ENCODE measurements around the gene MT1B.
"Not testable (repeated sequence)": the region's sequence is repeated elsewhere in the genome, so short reads cannot be mapped to it uniquely, and the experiment has no call there.

The MT1B gene

GRCh38 chr16:56639045-56639444 is 12.6 kb upstream of the MT1B start:
- no peak for DNase-seq

- DNase-seq: no peak
These were observed 11.6 kb upstream of the MT1B start for GRCh38 chr16:56640076-56640475.

GRCh38 chr16:56641166-56641565 is 10.5 kb upstream of the MT1B start:
- no peak for DNase-seq

DNA sequence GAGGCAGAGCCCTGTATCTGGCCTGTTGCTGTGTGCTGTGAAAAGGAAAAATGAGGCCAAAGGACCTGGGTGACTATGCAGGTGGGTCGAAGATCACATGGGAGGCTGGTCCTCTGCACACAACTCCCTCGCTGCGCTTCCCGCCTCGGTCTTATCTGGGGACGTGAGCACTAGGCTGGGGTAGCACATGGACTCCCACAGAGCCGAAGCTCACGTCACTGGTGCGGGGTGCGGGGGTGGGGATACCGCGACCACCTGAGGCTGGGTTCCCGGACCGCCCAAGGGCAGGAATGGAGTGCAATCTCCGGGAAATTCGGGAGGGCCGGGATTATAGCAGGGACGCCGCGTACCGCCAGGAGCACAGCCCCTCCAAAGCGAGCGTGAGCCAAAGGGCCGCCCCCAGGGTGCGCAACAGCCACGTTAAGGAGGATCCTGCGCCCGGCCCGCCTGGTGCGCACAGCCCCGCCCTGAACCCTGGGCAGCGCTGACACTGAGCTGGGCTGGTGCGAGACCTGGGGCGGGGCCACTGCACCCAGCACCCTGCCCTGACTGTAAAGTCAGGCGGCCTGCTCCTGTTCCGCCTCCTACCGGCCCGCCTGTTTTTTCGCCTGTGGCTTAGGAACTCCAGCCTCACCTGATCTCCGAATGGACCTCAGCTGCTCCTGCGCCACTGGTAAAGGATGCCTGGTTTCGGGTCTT is 8.5 kb upstream of the MT1B start:
- no peak for DNase-seq

- DNase-seq: no peak
These were observed 7.9 kb upstream of the MT1B start for GRCh38 chr16:56643833-56644232.

DNA sequence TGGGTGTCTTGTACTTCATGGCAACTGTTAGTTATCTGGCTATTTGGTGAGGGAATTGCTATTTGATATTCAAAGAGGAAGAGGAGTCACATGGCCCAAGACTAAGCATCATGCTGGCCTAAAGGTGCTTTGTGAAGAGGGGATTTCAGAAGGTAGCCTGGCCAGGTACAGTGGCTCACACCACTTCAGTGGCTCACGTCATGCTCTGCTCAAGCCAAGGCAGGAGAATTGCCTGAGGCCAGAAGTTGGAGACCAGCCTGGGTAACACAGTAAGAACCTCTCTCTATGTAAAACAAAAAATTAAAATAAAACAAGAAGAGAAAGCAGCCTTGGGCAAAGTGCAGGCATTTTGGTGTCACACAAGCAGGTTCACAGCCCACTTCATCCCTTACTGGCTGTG is 6.4 kb upstream of the MT1B start:
- DNase-seq: no peak

DNA sequence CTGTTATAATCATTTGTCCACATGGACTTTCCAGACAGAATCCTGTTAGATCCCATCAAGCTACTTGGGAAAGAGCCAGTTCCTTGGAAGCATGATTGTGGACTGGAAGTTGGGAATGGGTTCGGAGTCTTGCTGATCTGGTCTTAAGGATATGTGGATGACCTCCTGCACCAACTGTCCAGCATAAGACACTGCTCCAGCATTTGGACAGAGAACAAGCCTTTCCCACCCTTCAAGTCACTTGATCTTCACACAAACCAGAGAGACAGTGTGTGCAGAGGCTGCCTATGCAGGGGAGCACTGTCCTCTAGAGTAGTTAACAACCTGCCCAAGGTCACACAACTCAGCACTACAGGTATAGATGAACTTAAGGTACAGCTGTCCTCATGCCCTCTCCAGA is 5.8 kb upstream of the MT1B start:
- no peak for DNase-seq

DNA sequence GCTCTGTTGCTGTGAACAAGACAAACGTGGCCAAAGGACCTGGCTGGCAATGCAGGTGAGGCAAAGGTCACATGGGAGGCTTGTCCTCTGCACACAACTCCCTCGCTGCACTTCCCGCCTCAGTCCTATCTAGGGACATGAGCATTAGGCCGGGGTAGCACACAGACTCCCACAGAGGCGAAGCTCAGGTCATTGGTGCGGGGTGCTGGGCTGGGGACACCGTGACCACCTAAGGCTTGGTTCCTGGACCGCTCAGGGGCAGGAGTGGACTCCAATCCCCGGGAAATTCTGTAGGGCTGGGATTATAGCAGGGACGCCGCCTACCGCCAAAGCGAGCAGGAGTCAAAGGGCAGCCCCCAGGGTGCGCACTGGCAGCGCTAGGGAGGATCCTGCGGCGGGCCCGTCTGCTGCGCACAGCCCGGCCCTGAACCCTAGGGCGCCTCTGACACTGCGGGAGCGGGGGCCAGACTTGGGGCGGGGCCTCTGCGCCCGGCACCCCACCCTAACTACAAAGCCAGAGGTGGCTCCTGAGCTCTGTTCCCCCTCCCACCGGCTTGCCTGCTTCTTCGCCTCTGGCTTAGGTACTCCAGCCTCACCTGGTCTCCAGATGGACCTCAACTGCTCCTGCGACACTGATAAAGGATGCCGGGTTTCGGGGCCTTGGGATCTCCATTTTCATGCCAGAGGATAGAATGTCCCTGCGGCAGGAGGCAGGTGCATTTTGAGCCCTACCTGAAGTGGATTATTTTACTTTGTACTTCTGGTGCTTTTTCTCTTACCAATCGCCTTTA is 3.9 kb upstream of the MT1B start:
- DNase-seq: no peak

GRCh38 chr16:56649271-56649670 is 2.4 kb upstream of the MT1B start:
- no peak for DNase-seq

DNA sequence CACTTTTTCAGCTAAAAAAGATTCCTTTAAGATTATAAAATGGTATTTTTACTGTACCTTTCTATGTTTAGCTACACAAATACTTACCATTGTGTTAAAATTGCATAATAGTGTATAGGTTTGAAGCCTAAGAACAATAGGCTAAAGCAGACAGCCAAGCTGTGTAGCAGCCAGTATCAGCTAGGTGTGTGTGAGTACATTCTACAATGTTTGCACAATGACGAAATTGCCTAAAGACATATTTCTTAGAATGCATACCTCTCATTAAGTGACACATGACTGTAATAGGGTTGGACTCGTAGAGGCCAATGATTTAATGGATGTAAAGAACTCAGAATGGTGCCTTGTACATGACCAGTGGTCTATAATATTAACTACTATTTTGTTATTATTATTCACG is 1.9 kb upstream of the MT1B start:
- DNase-seq: no peak

- no peak for DNase-seq
These were observed 914 bp downstream of the MT1B start for GRCh38 chr16:56652600-56652999.

GRCh38 chr16:56653218-56653617 is 1.5 kb downstream of the MT1B start:
- no peak for DNase-seq

DNA sequence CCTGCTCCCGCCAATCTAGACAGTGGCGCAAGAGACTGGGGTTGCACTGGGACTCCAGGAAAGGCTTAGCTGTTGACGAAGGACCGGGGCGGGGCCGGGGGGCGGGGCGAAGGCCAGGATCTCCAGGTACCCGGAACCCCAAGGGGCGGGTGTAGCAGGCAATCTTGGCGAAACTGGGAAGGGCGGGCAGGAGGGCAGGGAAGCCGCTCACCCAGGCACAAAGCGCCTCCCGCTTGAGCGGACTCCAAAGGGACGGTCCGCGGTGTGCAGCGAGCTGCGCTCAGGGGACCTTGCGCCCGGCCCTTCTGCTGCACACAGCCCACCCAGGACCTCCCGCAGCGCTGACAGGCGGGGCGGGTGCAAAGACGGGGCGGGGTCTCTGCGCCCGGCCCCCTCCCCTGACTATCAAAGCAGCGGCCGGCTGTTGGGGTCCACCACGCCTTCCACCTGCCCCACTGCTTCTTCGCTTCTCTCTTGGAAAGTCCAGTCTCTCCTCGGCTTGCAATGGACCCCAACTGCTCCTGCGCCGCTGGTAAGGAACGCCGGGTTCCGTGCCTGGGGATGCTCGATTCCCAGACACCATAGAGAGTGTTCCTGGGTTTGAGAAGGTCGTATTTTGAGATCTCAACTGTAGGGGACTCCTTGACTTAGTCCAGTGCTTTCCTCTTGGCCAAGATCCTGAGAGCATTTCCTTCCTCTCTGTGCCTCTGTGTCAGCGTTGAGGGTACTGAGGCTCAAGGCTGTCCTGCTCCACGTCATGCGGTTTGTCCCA is 6.1 kb downstream of the MT1B start, which contains the start of gene MT1F:
Gene MT1F (plus strand): TSS at position 405 of the 772 bp plus-strand sequence. CDS start 100 bp downstream, at position 505.
- no peak for DNase-seq

- no peak for DNase-seq
These were observed 6.7 kb downstream of the MT1B start for GRCh38 chr16:56658327-56658875.

DNA sequence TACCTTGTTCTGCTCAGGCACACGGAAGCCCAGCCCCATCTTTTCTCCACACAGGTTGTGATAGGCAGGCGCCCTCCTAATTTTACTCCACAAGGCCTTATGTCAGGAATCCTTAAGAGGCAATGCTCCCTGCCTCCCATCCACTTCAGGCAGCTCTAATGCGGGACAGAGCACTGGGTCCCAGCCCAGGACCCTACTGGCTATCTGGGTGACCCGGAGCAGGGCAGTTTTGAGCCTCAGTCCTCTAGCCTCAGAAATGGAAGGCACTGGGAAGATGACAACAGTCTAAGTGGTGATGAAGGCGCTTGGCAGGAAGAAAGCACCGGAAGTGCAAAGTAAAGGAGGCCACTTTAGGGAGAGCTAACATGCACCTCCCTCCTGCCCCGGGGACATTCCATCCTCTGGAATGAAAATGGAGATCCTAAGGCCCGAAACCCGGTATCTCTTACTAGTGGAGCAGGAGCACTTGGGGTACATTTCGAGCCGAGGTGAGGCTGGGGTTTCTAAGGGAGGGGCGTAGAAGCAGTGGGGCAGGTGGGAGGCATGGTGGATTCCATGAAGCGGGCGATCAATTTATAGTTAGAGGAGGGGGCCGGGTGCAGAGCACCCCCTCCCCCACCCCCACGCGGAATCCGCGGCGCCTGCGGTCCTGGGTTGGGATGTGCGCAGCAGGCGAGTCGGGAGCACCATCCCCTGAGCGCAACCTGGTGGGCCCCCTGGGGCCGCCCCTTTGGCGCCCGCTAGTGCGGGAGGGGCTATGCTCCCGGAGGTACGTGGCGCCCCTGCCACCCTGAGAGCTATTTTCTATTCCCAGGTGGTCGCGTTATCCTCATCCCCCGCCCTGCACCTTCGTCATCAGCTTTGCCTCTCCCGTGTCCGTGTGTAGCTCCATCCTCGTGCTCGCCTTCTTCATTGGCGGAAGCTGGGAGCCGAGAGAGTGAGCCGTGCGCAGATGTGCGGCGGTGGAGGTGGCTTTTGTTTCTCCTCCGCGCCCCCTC is 11.0 kb downstream of the MT1B start:
- no peak for DNase-seq

DNA sequence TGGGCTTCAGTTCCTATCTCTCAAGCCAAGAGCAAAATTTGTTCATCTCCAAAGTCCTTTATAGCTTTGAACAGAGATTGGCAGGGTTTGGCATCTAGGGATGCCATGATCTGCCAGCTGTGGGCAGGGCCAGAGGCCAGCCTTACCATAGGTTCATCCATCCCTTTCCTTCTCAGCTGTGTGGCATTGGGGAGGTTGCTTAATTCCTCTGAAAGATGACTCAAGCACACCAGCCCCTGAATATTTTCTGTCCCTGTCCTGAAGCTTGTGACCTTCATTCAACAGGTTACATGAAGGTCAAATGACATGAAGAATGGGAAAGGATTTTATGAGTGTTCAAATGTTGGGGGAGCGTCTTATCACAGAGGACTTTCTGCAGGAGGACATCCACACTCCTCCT is 12.8 kb downstream of the MT1B start:
- DNase-seq: no peak

- DNase-seq: not testable (repeated sequence)
These were observed 13.9 kb downstream of the MT1B start for GRCh38 chr16:56665286-56666261.

GRCh38 chr16:56667581-56668571 is 16.2 kb downstream of the MT1B start, which contains the start of gene MT1G:
Gene MT1G, minus strand, starts transcription at chr16:56668065. Its CDS starts 72 bp downstream, at chr16:56667993.
- no peak for DNase-seq

All from left hindlimb (tissue), 1 donor.